Measurements from ENCODE around the gene ANGPTL2.

Gene ANGPTL2

GRCh38 chr9:127121628-127122175, 733 bp downstream of the ANGPTL2 start:
- no peak for DNase-seq (ENCODE audit: extremely low read depth in 1 of 2, low read depth in 1 of 2)

- no peak for DNase-seq (ENCODE audit: extremely low read depth in 1 of 2, low read depth in 1 of 2)
These were observed 3.1 kb downstream of the ANGPTL2 start for GRCh38 chr9:127119320-127119709.

GRCh38 chr9:127118597-127119319, 3.7 kb downstream of the ANGPTL2 start:
- DNase-seq (ENCODE audit: extremely low read depth in 1 of 2, low read depth in 1 of 2) = no peak

GRCh38 chr9:127117801-127118200, 4.6 kb downstream of the ANGPTL2 start:
- DNase-seq (ENCODE audit: extremely low read depth in 1 of 2, low read depth in 1 of 2) = no peak

GRCh38 chr9:127116957-127117356, 5.5 kb downstream of the ANGPTL2 start:
- no peak for DNase-seq (ENCODE audit: extremely low read depth in 1 of 2, low read depth in 1 of 2)

- peak in 1 of 2 donors; percentile 5 for DNase-seq (ENCODE audit: extremely low read depth in 1 of 2, low read depth in 1 of 2)
These were observed 6.2 kb downstream of the ANGPTL2 start for GRCh38 chr9:127116088-127116726.

GRCh38 chr9:127114606-127115005, 7.8 kb downstream of the ANGPTL2 start:
- DNase-seq (ENCODE audit: extremely low read depth in 1 of 2, low read depth in 1 of 2) = no peak

GRCh38 chr9:127113191-127113972, 9.1 kb downstream of the ANGPTL2 start:
- no peak for DNase-seq (ENCODE audit: extremely low read depth in 1 of 2, low read depth in 1 of 2)

GRCh38 chr9:127112735-127113161, 9.7 kb downstream of the ANGPTL2 start:
- DNase-seq (ENCODE audit: extremely low read depth in 1 of 2, low read depth in 1 of 2) = no peak

- no peak for DNase-seq (ENCODE audit: extremely low read depth in 1 of 2, low read depth in 1 of 2)
These were observed 10.4 kb downstream of the ANGPTL2 start for GRCh38 chr9:127112056-127112455.

GRCh38 chr9:127109212-127109711, 13.2 kb downstream of the ANGPTL2 start:
- DNase-seq (ENCODE audit: extremely low read depth in 1 of 2, low read depth in 1 of 2) = no peak

GRCh38 chr9:127107929-127108876, 14.2 kb downstream of the ANGPTL2 start:
- DNase-seq (ENCODE audit: extremely low read depth in 1 of 2, low read depth in 1 of 2) = no peak

- no peak for DNase-seq (ENCODE audit: extremely low read depth in 1 of 2, low read depth in 1 of 2)
These were observed 15.1 kb downstream of the ANGPTL2 start for GRCh38 chr9:127107171-127107928.

- DNase-seq (ENCODE audit: extremely low read depth in 1 of 2, low read depth in 1 of 2) = no peak
These were observed 16.0 kb downstream of the ANGPTL2 start for GRCh38 chr9:127106466-127106855.

- no peak for DNase-seq (ENCODE audit: extremely low read depth in 1 of 2, low read depth in 1 of 2)
These were observed 16.5 kb downstream of the ANGPTL2 start for GRCh38 chr9:127105805-127106465.

GRCh38 chr9:127104581-127105311, 17.7 kb downstream of the ANGPTL2 start:
- DNase-seq (ENCODE audit: extremely low read depth in 1 of 2, low read depth in 1 of 2) = no peak

GRCh38 chr9:127102788-127103187, 19.6 kb downstream of the ANGPTL2 start:
- DNase-seq (ENCODE audit: extremely low read depth in 1 of 2, low read depth in 1 of 2) = no peak

GRCh38 chr9:127102176-127102575, 20.3 kb downstream of the ANGPTL2 start:
- DNase-seq (ENCODE audit: extremely low read depth in 1 of 2, low read depth in 1 of 2) = no peak
